Fibroblast of lung (primary cell): ENCODE results near the gene FEZ2. TPM values are rescaled to one million over a fixed set of nuclear protein-coding genes. Genes with fewer than 3 reads are reported as not detected.

Experiments used
- DNase-seq, 2 donors: peaks; one replicate each; pipeline versions ENCODE4 v3.0.0 to v3.0.0-alpha.2; 2010; ENCODE audit warnings: low read depth in 2 of 2
- H2AFZ ChIP-seq: 2 replicates; pipeline ENCODE4 v1.5.1; 2012; ENCODE audit warnings: low read length, control low read depth, inconsistent platforms
- H3K27ac ChIP-seq: 2 replicates; pipeline ENCODE4 v1.5.1; 2011; ENCODE audit warnings: low read length, control low read depth; ENCODE audit not compliant: insufficient read depth
- H3K27me3 ChIP-seq: 2 replicates; pipeline ENCODE4 v1.5.1; 2011; ENCODE audit warnings: mild to moderate bottlenecking, low read length; ENCODE audit not compliant: control insufficient read depth, insufficient read depth
- H3K36me3 ChIP-seq: 2 replicates; pipeline ENCODE4 v1.5.1; 2011; ENCODE audit warnings: low read length; ENCODE audit not compliant: control insufficient read depth, insufficient read depth
- H3K4me1 ChIP-seq: 2 replicates; pipeline ENCODE4 v1.5.1; 2011; ENCODE audit warnings: low read length; ENCODE audit not compliant: control insufficient read depth, insufficient read depth; ENCODE audit errors: extremely low read depth
- H3K4me2 ChIP-seq: 2 replicates; pipeline ENCODE4 v1.5.1; 2011; ENCODE audit warnings: low read length, control low read depth; ENCODE audit not compliant: insufficient read depth; ENCODE audit errors: extremely low read depth
- H3K4me3 ChIP-seq, 4 experiments: fragments of 200-600 bp in 1 of 4; sonication (generic) in 1 of 4; replicated peaks in 1 of 4; 2 replicates each; pipeline ENCODE4 v1.5.1; 2011 to 2016; ENCODE audit warnings: low read length in 4 of 4, low read depth in 3 of 4, mild to moderate bottlenecking in 3 of 4, control low read depth in 2 of 4, inconsistent platforms in 1 of 4, mixed read lengths in 1 of 4; ENCODE audit not compliant: insufficient read depth in 1 of 4; ENCODE audit errors: control extremely low read depth in 1 of 4
- H3K79me2 ChIP-seq: 2 replicates; pipeline ENCODE4 v1.5.1; 2012; ENCODE audit warnings: mild to moderate bottlenecking, low read length, inconsistent platforms; ENCODE audit not compliant: control insufficient read depth, insufficient read depth
- H3K9ac ChIP-seq: 2 replicates; pipeline ENCODE4 v1.5.1; 2011; ENCODE audit warnings: mild to moderate bottlenecking, low read length, control low read depth; ENCODE audit not compliant: insufficient read depth
- H3K9me3 ChIP-seq: 2 replicates; pipeline ENCODE4 v1.5.1; 2012; ENCODE audit warnings: low read depth, low read length; ENCODE audit not compliant: control insufficient read depth, insufficient read depth
- H4K20me1 ChIP-seq: 2 replicates; pipeline ENCODE4 v1.5.1; 2011; ENCODE audit warnings: low read length; ENCODE audit not compliant: control insufficient read depth, insufficient read depth; ENCODE audit errors: extremely low read depth
- CTCF ChIP-seq, 2 donors: IDR thresholded peaks in 1 of 2; conservative IDR thresholded peaks in 1 of 2; 1 replicate in 1 of 2; 2 replicates in 1 of 2; pipeline ENCODE4 v1.5.1; 2011 to 2012; ENCODE audit warnings: low read length in 2 of 2, control low read depth in 1 of 2, inconsistent platforms in 1 of 2, low read depth in 1 of 2, mild to moderate bottlenecking in 1 of 2
- EZH2 ChIP-seq: IDR thresholded peaks from 2 replicates; pipeline ENCODE4 v1.5.1; 2012; ENCODE audit warnings: low read length, control low read depth, mild to moderate bottlenecking; ENCODE audit errors: missing control alignments
- polyA plus RNA-seq, 2 donors: library from polyadenylated mRNA; depleted of rRNA in 1 of 2; stranded (reverse) in 1 of 2; unstranded in 1 of 2; fragments of >200 nt; gene quantifications; 2 replicates each; pipeline ENCODE4 v1.2.1, GENCODE V29; 2011 to 2012; ENCODE audit warnings: missing spikeins in 1 of 2
- total RNA-seq: library from RNA; depleted of rRNA; stranded (reverse); fragments of >200 nt; gene quantifications from 2 replicates; pipeline ENCODE4 v1.2.1, GENCODE V29; 2014

The FEZ2 gene
- total and polyA plus RNA-seq, 2 donors (not counting 1 experiment from before 2014, with no cell fraction given) = 64.7 to 86.9 TPM

- H3K4me2 ChIP-seq = no peak overlapping the region
- no peak overlapping the region for H3K9ac ChIP-seq
- H3K4me3 ChIP-seq = no peak overlapping the region
- H3K27ac ChIP-seq = no peak overlapping the region
- H4K20me1 ChIP-seq = no peaks in the 10 kb centered on the region
- no peak for TF ChIP-seq CTCF (conservative IDR thresholded peaks at IDR 0.05 in 1 of 2, IDR thresholded peaks at IDR 0.05 in 1 of 2; ENCODE audit: low read depth in 1 of 2, low read length in 2 of 2)
- no peak for TF ChIP-seq EZH2
- H3K79me2 ChIP-seq = peaks cover 50% of the 10 kb centered on the region
- DNase-seq = no peak
- no peaks in the 10 kb centered on the region for H3K36me3 ChIP-seq
- H3K4me1 ChIP-seq = no peaks in the 10 kb centered on the region
- no peaks in the 10 kb centered on the region for H3K27me3 ChIP-seq
- H2AFZ ChIP-seq = no peak overlapping the region
- no peaks in the 10 kb centered on the region for H3K9me3 ChIP-seq
Measured at GRCh38 chr2:36589230-36589630, 8.7 kb downstream of the FEZ2 start.

- Histone ChIP-seq H3K27ac (no peak overlapping the region), H3K9ac (no peak overlapping the region), H3K9me3 (no peaks in the 10 kb centered on the region), H3K36me3 (peaks cover 4% of the 10 kb centered on the region), H2AFZ (no peak overlapping the region), H3K27me3 (no peaks in the 10 kb centered on the region), H3K79me2 (peaks cover 37% of the 10 kb centered on the region), H4K20me1 (no peaks in the 10 kb centered on the region), H3K4me3 (no peak overlapping the region), H3K4me1 (no peaks in the 10 kb centered on the region), H3K4me2 (no peak overlapping the region)
- TF ChIP-seq EZH2 (no peak), CTCF (conservative IDR thresholded peaks at IDR 0.05 in 1 of 2, IDR thresholded peaks at IDR 0.05 in 1 of 2; ENCODE audit: low read depth in 1 of 2, low read length in 2 of 2) (no peak)
- peak in 1 of 2 donors; percentile 41 for DNase-seq
Measured at GRCh38 chr2:36587556-36587955, 10.4 kb downstream of the FEZ2 start.

DNA sequence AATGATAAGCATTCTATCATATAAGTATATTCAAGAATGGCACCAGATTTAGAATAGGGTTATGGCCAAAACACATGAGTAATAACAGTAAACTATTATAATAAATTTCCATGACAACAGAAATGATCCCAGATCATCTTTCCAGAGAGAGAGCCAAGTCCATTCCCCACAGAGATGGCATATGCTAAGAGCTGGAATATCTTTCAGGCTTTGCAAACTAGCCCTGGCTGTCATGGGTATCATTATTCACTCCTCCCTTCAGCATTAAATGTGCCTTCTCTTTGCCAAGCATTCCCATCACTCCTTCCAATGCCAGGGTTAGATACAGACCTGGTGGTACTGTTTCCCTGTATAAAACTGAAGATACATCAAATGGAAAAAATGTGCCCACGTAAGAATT lies 10.9 kb downstream of the FEZ2 start:
- Histone ChIP-seq H3K36me3 (peaks cover 4% of the 10 kb centered on the region), H3K9ac (no peak overlapping the region), H2AFZ (no peak overlapping the region), H3K79me2 (peaks cover 34% of the 10 kb centered on the region), H4K20me1 (no peaks in the 10 kb centered on the region), H3K27ac (no peak overlapping the region), H3K4me3 (no peak overlapping the region), H3K9me3 (no peaks in the 10 kb centered on the region), H3K4me1 (no peaks in the 10 kb centered on the region), H3K27me3 (no peaks in the 10 kb centered on the region), H3K4me2 (no peak overlapping the region)
- TF ChIP-seq CTCF (conservative IDR thresholded peaks at IDR 0.05 in 1 of 2, IDR thresholded peaks at IDR 0.05 in 1 of 2; ENCODE audit: low read depth in 1 of 2, low read length in 2 of 2) (no peak), EZH2 (no peak)
- no peak for DNase-seq
